Measurements from ENCODE around the gene ALOXE3. TPM values are rescaled to one million over a fixed set of nuclear protein-coding genes. Genes with fewer than 3 reads are reported as not detected.

Gene ALOXE3
- not detected for total RNA-seq

- Histone ChIP-seq H3K36me3 (no peaks in the 10 kb centered on the region), H3K9me3 (no peaks in the 10 kb centered on the region), H3K4me1 (peaks cover 33 to 41% of the 10 kb centered on the region in 2 donors), H3K27ac (peak within 1 kb of the TSS; percentile 76 to 87 (median 84)), H3K27me3 (peaks cover 25 to 40% (median 33%) of the 10 kb centered on the region in 3 donors), H3K4me3 (peak within 1 kb of the TSS; percentile 49 to 63 (median 56))
- intact Hi-C loops (cut with DNase I; ENCODE audit: low total_unique reads) (loop anchor here (1.0 to 5.0 kb wide), 4 partner anchors 24 to 281 kb away; partner anchors contain the start of gene SLC25A35), in situ Hi-C loops (cut with MboI; ENCODE audit: low sequenced_read_pairs in 4 of 4) (no loop called here)
- peak in 1 of 2 donors; percentile 14 for ATAC-seq
- TF ChIP-seq POLR2A (IDR thresholded peaks at IDR 0.05) (no peak), CTCF (IDR thresholded peaks at IDR 0.05 in 4 of 5, conservative IDR thresholded peaks at IDR 0.05 in 1 of 5) (no peak)
- no peak for DNase-seq
These were observed at the start of gene ALOXE3 for GRCh38 chr17:8117980-8118768. ALOXE3 (minus strand) TSS chr17:8118514; CDS start chr17:8117990, 524 bp downstream.

GRCh38 chr17:8167526-8167925, 49.2 kb upstream of the ALOXE3 start:
- no peak for TF ChIP-seq POLR2A (IDR thresholded peaks at IDR 0.05)
- TF ChIP-seq CTCF (IDR thresholded peaks at IDR 0.05 in 4 of 5, conservative IDR thresholded peaks at IDR 0.05 in 1 of 5): no peak
- intact Hi-C loops (cut with DNase I; ENCODE audit: low total_unique reads): no loop called here

GRCh38 chr17:8166731-8167130, 48.4 kb upstream of the ALOXE3 start:
- in situ Hi-C loops (cut with MboI; ENCODE audit: low sequenced_read_pairs in 4 of 4): no loop called here
- ATAC-seq (no peak), DNase-seq (no peak)
- intact Hi-C loops (cut with DNase I; ENCODE audit: low total_unique reads): no loop called here
- Histone ChIP-seq H3K4me3 (no peak overlapping the region), H3K27me3 (no peaks in the 10 kb centered on the region), H3K9me3 (no peaks in the 10 kb centered on the region), H3K27ac (no peak overlapping the region), H3K4me1 (peaks cover 20 to 23% of the 10 kb centered on the region in 2 donors), H3K36me3 (no peaks in the 10 kb centered on the region)
- TF ChIP-seq CTCF (IDR thresholded peaks at IDR 0.05 in 4 of 5, conservative IDR thresholded peaks at IDR 0.05 in 1 of 5): no peak
- no peak for TF ChIP-seq POLR2A (IDR thresholded peaks at IDR 0.05)

More at GRCh38 chr17:8167526-8167925, 49.2 kb upstream of the ALOXE3 start:
- no peak for ATAC-seq
- H3K27ac ChIP-seq: no peak overlapping the region
- H3K9me3 ChIP-seq: no peaks in the 10 kb centered on the region
- in situ Hi-C loops (cut with MboI; ENCODE audit: low sequenced_read_pairs in 4 of 4): no loop called here
- no peak for DNase-seq
- no peak overlapping the region for H3K4me3 ChIP-seq
- no peaks in the 10 kb centered on the region for H3K36me3 ChIP-seq
- peaks cover 19 to 23% of the 10 kb centered on the region in 2 donors for H3K4me1 ChIP-seq
- no peaks in the 10 kb centered on the region for H3K27me3 ChIP-seq

GRCh38 chr17:8164815-8165131, 46.5 kb upstream of the ALOXE3 start:
- intact Hi-C loops (cut with DNase I; ENCODE audit: low total_unique reads): loop anchor here (1.0 kb wide), 1 partner anchor 9 kb away; no protein-coding TSS in a partner anchor
- ATAC-seq (no peak), DNase-seq (no peak)
- Histone ChIP-seq H3K27ac (peak overlapping the region; percentile 98 to 100 (median 99)), H3K9me3 (no peaks in the 10 kb centered on the region), H3K36me3 (peaks cover 0 to 11% of the 10 kb centered on the region in 2 donors), H3K4me3 (peak overlapping the region in 1 of 4 donors; percentile 74), H3K4me1 (peaks cover 32 to 37% of the 10 kb centered on the region in 2 donors), H3K27me3 (no peaks in the 10 kb centered on the region)
- in situ Hi-C loops (cut with MboI; ENCODE audit: low sequenced_read_pairs in 4 of 4): no loop called here
- TF ChIP-seq CTCF (IDR thresholded peaks at IDR 0.05 in 4 of 5, conservative IDR thresholded peaks at IDR 0.05 in 1 of 5) (no peak), POLR2A (IDR thresholded peaks at IDR 0.05) (no peak)
